SHP77 (cell line): ENCODE measurements around the gene KCNMB3.
"Not testable (repeated sequence)": the region's sequence is repeated elsewhere in the genome, so short reads cannot be mapped to it uniquely, and the experiment has no call there.

Experiments used
- DNase-seq, 2 experiments: peaks; one replicate each; lab custom pipeline; 2025; lab: John Stamatoyannopoulos, UW

The KCNMB3 gene, protein sequence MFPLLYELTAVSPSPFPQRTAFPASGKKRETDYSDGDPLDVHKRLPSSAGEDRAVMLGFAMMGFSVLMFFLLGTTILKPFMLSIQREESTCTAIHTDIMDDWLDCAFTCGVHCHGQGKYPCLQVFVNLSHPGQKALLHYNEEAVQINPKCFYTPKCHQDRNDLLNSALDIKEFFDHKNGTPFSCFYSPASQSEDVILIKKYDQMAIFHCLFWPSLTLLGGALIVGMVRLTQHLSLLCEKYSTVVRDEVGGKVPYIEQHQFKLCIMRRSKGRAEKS

GRCh38 chr3:179250803-179251476 lies at the start of gene KCNMB3:
Gene KCNMB3 (minus strand): TSS chr3:179251114. CDS start chr3:179250990, 124 bp downstream.
- no peak for DNase-seq

DNA sequence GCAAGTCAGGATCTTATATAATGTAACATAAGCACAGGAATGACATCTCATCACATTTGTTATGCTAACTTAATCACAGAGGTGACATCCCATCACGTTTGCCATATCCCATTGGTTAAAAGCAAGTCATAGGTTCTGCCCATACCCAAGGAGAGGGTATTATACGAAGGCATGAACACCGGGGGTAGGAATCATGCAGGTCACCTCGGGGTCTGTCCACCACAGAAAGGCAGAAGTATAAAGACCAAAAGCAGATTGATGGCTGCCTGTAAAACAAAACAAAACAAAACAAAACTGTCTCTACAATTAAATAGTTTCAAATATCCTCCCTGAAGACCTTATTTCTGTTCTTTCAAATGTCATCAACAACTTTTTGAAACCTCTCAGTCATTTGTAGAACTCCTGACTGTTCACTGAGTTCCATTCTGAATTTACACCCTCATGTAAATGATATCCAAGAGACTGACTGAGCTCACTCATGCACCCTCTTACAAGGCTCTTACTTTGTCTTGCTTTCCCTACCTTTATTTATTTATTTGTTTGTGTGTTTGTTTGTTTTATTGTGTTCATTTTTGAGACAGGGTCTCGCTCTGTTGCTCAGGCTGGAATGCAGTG lies 49.2 kb upstream of the KCNMB3 start:
- DNase-seq = no peak

GRCh38 chr3:179299316-179299715 lies 48.4 kb upstream of the KCNMB3 start:
- no peak for DNase-seq

GRCh38 chr3:179297971-179298725 lies 47.2 kb upstream of the KCNMB3 start:
- DNase-seq = no peak

GRCh38 chr3:179292450-179292849 lies 41.5 kb upstream of the KCNMB3 start:
- DNase-seq = no peak

- DNase-seq = no peak
These were observed 38.4 kb upstream of the KCNMB3 start for GRCh38 chr3:179289295-179289694.

DNA sequence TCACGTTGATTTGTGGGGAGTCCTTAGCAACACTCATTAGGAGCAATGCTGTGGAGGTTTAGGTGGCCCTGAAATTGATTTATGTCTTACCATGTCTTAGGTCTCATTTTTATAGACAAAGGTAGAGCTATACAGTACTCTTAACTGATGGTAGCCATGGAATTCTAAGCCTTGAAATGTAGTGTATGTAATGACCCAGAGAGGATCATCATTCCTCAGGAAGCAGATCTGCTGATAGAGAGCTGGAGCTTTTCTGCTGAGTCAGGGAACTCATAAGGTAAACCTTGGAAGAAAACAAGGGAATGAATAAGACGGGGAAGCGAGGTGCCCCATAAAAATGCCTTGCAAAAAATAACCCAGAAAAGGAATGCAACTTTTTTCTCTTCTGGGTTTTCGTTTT lies 37.9 kb upstream of the KCNMB3 start:
- no peak for DNase-seq

- no peak for DNase-seq
These were observed 35.4 kb upstream of the KCNMB3 start for GRCh38 chr3:179286331-179286730.

DNA sequence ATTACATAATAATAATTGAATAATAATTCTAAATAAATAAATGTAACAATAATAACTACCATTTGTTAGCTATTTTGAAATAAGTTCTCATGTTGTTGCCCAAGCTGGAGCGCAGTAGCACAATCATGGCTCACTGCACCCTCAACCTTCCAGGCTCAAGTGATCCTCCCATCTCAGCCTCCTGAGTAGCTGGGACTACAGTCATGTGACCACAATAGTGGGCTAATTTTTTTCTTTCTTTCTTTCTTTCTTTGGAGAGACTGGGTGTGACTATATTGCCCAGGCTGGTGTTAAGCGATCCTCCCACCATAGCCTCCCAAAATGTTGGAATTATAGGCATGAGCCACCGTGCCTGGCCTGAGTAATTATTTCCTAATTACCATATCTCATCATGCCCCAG lies 30.9 kb upstream of the KCNMB3 start:
- DNase-seq = no peak

DNA sequence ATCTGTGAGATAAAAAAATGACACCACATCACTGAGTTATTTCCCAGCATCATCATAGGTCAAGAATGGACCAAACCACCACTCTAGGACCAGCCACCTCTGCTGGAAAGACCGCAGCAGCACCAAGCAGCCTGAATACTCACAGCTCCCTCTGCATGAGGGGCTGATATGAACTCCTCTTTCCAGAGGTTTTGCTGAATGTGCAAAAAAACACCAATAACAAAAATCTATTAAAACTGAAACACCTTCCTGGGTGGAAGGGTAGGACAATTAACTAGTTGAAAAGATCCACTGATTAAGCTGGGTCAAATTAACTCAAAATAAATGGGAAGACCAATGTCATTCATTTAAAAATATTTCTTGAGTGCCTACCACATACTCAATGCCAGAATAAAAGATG lies 28.9 kb upstream of the KCNMB3 start:
- no peak for DNase-seq

DNA sequence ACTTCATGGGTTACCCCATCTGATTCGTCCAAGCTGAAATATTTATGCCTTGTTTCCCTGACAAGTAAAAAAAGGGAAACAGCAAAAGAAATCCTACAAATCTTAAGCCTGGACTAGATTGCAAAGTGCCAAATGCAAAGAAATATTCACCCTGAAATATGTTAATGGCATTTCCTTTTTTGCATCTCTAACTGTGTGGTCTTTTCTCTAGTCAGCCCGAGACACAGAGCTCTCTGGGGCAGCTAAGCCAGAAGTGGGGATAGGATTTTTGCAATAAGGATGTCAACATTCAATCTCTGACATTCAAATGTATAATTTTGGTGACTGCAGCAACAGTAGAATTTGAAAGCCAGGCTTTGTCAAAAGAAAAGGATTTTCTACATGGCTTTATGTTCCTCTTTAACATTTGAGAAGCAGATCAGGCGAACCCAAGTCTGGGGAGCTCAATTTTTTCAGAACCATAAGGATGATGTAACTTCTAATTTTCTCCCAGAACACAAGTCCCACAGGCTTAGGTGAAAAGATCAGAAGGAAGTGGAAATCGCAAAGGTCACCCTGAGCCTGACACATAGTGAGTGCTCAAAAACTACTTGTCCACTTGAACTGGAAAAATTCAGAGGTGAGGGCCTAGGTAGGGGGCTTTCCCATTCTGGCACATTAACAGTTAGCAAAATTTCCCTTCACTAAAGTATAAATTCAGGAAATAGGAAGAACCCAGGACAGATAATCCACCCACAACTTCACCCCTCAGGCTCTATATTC lies 28.2 kb upstream of the KCNMB3 start:
- no peak for DNase-seq

- DNase-seq = no peak
These were observed 27.2 kb upstream of the KCNMB3 start for GRCh38 chr3:179278151-179278550.

- no peak for DNase-seq
These were observed 25.8 kb upstream of the KCNMB3 start for GRCh38 chr3:179276743-179277142.

GRCh38 chr3:179276001-179276400 lies 25.1 kb upstream of the KCNMB3 start:
- DNase-seq = no peak

DNA sequence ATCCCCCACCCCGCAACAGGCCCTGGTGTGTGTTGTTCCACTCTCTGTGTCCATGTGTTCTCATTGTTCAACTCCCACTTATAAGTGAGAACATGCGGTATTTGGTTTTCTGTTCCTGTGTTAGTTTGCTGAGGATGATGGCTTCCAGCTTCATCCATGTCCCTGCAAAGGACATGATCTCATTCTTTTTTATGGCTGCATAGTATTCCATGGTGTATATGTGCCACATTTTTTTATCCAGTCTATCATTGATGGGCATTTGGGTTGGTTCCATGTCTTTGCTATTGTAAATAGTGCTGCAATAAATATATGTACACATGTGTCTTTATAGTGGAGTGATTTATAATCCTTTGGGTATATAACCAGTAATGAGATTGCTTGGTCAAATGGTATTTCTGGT lies 23.5 kb upstream of the KCNMB3 start:
- not testable (repeated sequence) for DNase-seq

GRCh38 chr3:179272385-179272784 lies 21.5 kb upstream of the KCNMB3 start:
- no peak for DNase-seq

DNA sequence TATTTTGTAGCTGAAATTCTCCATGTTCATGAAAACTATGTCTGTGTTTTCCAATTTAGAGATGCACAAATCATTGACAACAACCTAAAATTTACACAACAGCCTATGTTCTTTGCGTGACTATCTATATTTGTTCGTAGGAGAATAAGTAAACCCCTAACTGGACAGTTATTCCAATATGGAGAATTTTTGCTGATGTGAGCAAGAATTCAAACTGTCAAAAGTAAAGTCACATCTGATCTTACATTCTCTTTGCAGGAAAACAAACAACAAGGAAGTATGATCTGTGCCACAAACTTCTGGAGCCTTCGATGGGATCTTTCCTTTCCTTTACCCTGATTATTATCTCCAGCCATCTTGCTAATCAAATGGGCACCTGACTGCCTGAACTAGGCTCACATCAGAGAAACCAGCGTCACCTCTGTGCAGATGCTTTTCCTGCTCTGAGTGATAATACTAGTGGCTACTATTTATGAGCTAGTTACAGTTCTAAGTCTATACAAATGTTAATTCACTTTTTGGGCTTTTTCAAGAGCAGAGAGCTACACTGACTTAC lies 18.3 kb upstream of the KCNMB3 start:
- DNase-seq = no peak

GRCh38 chr3:179268400-179269051 lies 17.6 kb upstream of the KCNMB3 start:
- DNase-seq = no peak

GRCh38 chr3:179266701-179267211 lies 15.8 kb upstream of the KCNMB3 start:
- DNase-seq = no peak

DNA sequence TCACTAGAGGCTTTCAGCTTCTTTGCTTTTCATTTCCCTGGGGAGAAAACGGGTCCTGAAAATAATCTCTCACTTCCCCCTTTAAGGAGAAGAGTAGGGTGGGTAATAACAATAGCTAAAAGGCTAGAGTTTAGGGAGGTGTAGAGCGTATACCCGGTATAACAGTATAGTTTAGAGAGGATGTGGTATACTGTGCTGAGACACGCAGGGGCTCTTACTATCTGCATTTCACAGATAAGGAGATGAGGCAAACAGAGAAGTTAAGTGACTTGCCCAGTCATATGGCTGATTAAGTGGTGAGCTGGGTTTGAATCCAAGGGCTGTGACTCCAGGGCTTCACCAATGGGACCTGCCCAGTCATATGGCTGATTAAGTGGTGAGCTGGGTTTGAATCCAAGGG lies 15.0 kb upstream of the KCNMB3 start:
- DNase-seq = no peak

DNA sequence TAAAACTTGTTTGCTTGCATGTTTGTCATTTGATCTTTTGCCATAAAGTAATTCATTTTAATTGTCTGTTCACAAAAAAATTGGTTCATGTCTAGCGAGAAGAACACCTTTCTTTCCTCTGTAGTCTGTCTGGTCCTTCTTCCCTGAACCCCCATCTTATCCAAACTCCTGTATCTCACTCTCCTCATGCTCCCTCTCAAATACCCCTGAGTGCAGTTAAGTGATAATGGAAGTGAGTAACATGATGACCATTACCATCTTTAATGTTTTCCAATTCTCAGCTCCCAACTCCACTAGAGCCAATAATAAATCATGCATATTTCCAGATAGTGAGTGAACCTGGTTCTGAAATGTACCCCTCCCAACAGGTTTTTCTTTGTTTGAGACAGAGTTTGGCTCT lies 14.2 kb upstream of the KCNMB3 start:
- no peak for DNase-seq
